ENCODE results near the gene EPS8.

DNA sequence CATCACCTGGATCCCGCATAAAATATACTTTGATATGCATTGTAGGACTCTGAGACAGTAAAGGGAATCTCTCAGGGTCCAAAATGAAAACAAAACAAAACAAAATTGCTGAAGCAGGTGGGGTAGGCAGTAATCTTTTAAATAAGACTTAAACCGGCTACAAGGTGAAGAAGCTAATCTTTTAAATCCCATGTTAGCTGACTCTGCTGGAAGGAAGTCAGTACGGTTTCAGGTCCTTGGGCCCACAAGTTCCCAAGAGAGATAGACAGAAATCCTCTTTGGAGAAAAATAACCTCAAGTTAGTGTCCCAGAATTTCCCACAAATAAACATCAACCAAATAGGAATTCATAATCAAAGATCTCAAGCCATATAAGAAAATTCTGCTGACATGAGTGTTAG is 5.0 kb upstream of the EPS8 start:
- TF ChIP-seq POLR2AphosphoS5 (IDR thresholded peaks at IDR 0.05) (no peak), EP300 (IDR thresholded peaks at IDR 0.05) (no peak)
- TF ChIP-seq, protein P1, sequence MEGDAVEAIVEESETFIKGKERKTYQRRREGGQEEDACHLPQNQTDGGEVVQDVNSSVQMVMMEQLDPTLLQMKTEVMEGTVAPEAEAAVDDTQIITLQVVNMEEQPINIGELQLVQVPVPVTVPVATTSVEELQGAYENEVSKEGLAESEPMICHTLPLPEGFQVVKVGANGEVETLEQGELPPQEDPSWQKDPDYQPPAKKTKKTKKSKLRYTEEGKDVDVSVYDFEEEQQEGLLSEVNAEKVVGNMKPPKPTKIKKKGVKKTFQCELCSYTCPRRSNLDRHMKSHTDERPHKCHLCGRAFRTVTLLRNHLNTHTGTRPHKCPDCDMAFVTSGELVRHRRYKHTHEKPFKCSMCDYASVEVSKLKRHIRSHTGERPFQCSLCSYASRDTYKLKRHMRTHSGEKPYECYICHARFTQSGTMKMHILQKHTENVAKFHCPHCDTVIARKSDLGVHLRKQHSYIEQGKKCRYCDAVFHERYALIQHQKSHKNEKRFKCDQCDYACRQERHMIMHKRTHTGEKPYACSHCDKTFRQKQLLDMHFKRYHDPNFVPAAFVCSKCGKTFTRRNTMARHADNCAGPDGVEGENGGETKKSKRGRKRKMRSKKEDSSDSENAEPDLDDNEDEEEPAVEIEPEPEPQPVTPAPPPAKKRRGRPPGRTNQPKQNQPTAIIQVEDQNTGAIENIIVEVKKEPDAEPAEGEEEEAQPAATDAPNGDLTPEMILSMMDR (IDR thresholded peaks at IDR 0.05), result no peak

All from sigmoid colon (tissue), 4 donors.